Measurements from ENCODE around the gene TMEM51.

The TMEM51 gene

DNA sequence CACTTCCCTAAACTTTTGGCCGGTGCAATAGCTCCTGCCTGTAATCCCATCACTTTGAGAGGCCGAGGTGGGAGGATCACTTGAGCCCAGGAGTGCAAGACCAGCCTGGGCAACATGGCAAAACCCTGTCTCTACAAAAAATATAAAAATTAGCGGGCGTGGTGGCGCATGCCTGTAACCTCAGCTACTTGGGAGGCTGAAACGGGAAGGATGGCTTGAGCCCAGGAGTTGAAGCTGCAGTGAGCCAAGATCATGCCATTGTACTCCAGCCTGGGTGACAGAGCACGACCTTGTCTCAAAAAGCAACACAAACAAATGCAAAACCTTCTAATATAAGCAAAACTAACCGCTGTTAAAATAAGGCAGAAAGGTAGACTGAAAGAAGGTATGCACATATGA lies 25.9 kb downstream of the TMEM51 start:
- FAIRE-seq = no peak

DNA sequence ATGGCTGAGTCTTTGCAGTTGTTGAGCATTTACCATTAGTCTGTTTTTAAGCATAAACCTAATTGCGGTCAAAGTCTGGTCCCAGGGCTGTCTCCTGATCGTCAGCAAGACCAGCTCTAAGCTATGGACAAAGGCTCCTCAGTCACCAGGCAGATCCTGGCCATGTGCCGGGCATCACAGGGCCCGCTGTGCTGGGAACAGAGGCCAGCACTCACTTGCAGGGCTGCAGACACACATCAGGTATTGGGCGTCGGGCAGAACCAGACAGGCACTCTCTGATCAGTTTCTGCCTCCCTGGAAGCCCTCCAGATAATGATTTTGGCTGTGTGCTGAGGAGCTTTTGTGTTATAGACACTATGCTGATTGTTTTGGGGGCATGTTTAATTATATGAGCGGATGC lies 26.6 kb downstream of the TMEM51 start:
- no peak for FAIRE-seq

DNA sequence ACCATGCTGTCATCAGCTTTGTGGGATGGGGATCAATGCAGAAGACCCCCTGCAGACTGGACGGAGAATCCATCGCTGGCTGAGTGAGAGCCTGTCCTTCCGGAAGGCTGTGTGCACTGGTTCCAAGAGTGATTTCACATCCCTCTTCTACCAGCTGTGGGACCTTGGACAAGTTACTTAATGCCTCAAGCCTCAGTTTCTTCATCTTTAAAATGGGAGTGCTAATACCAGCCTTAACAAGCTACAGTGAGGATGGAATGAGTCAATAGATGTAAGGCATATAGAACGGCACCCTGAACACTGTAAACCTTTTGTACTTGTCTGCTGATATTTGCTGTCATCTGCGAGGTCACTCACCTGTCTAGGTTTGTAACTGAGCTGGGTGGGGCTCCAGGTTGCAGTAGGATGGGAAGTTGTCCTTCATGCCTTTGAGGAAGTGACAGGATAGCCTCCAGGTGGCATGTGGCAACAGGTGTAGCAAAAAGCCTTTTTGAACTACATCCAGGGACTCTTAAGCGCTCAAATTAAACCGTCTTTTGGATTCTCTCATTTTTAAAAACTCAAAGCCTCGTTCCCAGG lies 27.5 kb downstream of the TMEM51 start:
- FAIRE-seq = no peak

DNA sequence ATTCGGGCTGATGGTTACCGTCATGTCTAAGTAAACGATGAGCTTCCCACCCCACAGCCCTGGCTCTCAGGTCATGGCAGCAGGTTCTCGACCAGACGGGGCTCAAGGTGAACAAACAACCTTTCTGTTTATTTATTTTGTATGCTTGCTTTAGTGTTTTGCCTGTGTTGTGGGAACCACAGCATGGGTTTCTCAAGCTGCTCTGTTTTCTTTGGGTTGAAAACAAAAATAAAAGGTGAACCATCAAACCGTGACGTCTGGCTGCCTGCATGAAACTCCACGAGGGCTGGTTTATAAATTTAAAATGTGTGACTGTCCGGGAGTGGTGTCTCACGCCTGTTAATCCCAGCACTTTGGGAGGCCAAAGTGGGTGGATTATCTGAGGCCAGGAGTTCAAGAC lies 28.0 kb downstream of the TMEM51 start:
- no peak for FAIRE-seq

DNA sequence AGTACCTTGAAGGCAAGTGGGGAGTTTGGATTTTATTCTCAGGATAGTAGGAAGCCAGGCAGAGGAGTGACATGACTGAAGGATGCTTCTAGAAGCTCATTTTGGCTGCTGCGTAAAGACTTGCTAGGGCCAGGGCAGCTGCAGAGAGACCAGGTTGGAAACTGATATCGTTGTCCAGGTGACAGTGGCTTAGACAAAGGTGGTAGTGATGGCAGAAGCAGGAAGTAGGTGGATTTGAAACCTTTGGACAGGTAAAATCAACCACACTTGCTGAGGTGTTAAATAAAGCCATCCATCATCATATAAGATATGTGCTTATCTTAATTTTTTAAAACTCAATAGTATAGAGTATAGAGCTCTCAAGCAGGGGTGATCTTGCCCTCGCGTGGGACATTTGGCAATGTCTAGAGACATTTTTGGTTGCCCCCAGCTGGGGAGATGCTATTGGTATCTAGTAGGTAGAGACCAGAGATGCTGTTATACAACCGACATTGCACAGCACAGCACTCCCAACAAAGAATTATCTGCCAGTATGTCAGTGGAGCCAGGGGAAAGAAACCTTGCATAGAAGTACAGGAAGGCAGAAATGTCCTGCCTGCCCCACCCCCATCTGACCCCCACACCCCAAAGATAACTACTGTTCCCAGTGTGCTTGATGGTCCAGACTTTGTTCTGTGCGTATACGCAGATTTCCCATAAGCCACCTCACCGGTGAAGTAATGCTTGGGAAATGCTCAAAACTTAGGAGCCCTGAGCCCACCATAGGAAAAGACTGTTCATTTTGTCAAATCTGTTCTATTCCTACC lies 31.1 kb downstream of the TMEM51 start:
- FAIRE-seq = no peak

DNA sequence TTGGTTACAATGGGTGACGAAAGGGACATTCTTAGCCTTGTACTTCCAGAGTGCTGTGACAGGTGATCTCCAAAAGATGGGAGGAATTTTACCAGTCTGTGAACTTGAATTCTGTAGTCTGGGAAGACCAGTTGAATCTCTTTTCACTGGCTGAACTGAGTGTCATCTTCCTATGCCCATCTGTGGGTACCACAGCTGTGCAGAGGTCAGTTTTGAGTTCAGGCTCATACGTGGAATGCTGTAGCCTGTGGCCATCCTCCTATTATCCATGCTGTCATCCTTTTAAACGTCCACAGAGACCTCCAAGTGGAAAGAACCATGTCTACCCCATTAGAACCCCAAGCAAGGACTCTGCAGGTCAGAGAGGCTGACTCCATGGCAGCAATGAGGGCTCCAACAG lies 32.1 kb downstream of the TMEM51 start:
- FAIRE-seq = no peak

DNA sequence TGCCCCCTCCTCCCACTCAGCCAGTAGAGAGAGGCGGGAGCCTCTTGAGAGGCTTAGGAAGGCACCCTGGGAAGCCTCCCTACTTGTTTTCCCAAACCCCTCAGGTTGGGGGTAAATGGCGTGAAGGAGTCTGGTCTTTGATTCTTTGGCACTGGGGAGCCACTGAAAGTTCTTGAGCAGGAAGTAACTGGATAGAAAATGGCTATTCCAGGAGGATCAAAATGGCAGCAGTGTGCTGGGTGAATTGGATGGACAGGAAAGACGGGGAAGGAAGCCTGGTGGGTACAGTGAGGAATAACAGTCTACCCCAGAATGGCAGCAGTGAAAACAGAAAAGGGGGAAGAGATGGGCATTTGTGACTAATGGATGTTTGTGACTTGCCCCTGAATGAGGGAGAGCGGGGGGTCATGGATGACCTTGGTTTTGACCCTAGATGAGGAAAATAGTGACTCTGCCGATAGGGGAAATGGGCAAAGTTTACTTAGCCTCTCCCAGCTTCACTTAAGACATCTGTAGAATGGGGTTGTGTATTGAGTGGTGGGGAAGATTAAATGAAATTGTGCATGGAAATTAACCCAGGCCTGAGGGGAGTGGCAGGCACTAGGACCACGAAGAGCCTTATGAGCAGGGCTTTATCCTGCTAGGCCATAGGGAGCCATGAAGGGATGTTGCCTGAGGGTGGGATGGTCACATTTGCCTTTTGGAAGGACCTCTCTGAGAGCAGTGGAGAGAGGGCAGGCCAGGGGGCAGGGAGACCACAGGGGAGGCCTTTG lies 32.7 kb downstream of the TMEM51 start:
- FAIRE-seq = no peak

DNA sequence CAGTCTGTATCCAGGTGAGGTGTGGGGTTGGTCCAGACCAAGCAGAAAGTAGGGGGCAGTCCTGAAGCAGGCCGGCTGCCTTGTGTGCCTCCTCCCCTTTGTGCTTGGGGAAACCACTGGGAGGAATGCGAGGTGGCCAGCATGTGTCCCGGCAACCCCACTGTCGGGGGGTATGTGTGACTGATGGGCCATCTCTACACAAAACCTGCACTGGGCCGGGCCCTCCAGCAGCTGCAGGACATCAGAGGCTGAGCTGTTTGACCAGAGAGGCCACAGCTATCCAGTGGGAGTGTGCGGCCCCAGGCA lies 33.3 kb downstream of the TMEM51 start:
- no peak for FAIRE-seq

DNA sequence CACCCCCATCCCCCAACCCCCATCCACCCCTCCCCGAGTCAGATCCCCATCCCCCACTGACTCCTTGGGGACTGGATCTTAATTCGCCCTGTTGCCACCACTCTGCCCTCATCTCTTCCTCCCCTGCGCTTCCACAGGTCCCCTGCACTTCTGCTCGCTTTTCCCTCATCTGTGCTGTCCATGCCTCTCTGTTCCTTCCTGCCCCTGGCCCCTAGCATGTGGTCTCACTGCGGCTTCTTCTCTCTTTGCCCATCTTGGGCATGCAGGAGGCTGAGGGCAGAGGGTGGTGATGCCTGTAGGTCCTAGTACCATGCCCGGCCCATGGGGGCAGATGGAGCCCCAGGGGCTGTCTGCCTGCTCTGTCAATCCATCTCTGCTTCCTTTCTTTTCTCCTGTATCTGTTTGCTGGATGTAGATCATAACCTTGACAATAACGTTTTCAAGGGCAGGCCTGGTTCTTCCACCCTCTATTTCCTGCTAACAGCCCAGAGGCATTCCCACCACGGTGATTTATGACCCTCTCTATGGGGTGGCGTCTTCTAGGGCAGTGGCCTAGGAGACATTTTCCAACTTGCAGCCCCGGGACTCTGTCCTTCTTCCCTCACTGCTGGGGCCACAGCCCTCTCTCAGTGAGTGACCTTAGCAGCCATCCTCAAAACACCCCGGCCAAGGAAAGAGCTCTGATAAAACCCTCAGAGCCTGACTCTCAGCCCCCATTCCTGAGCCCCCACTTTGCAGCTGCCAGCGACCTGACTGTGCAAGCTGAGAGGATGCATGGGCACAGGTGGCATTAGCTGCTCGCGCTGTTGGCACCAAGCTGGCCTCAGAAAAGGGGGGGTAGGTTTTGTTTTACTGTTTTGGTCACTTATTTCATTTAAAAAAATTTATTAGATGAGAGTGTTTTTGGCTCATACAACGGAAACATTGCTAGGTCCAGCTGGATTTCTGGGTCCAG lies 33.9 kb downstream of the TMEM51 start:
- FAIRE-seq = no peak

DNA sequence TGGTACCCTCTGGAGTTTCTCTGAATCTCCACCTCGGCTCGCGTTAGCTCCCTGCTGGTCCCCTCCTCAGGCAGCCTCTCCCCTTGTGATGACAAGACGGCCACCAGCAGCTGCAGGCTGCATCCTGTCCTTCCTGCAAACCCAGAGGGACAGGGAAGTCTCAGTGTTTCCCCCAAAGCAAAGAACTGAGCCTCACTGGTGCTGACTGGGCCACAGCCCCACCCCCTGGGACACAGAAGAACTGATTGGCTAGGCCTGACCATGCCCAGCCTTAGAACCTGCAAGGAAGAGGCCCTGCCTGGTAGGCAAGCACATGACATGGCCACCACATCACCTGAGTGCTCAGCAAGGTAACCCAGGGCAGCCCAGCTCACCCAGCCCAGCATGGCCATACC lies 34.6 kb downstream of the TMEM51 start:
- no peak for FAIRE-seq

DNA sequence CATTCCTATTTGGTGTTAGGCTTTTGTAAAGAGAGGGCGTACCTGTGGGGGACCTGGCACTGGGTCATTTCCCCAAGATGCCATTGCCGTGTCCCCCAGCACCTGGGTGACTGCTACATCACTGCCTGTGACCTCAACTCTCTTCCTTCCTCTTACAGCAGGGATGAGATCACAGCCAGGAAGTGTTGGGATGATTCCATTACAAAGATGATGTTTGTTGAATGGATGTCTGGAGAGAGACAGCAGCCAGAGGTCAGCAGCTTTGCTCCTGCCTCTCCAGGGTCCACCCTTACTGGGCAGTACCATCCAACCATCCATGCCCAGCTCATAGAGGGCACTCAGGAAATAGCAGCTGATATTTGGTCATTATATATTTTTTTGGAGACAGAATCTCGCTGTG lies 35.1 kb downstream of the TMEM51 start:
- FAIRE-seq = no peak

DNA sequence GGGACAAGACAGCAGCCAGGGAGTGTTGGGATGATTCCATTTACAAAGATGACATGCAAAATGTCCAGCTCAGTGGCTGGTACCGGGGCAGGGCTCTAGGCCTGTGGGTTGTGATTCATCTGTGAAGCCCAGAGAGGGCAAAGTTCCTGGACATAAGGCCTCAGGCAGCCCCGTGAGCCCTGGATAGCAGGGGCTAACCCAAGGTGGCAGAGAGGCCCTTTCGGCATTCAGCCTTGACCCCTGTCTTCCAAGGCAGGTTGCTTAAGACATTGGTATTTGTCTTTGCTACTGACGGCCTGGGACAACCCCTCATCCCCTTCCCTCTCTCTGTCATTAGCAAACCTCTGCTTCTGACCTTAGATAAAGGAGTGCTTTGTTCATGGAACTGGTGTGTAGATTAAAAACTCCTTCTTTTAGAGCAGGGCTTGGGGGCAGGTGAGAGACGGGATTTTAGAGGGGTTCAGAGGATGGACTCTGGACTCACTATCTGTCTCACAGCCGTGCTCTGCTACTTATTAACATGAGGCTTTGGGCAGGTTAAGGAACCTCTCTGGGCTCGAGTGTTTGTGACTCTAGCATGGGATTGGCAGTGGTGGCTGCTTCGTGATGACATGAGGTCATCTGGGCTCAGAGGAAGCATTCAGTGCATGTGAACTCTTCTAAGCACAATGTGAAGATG lies 36.3 kb downstream of the TMEM51 start:
- FAIRE-seq = no peak

DNA sequence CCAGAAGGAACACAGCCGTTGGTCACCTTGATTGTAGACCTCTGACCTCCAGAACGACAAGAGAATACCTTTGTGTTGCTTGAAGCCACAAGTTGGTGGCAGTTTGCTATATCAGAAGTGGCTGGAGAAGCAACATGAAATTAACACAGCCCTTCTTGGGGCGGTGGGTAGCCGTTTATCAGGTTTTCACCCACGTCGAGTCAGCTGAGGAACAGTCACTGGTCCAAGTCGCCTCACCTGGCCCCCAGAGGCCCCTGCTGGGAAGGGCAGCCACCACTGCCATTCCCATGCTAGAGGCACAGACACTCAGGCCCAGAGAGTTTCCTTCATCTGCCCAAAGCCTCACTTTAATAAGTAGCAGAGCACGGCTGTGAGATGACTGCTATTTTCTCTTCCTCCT lies 37.7 kb downstream of the TMEM51 start:
- FAIRE-seq = no peak

DNA sequence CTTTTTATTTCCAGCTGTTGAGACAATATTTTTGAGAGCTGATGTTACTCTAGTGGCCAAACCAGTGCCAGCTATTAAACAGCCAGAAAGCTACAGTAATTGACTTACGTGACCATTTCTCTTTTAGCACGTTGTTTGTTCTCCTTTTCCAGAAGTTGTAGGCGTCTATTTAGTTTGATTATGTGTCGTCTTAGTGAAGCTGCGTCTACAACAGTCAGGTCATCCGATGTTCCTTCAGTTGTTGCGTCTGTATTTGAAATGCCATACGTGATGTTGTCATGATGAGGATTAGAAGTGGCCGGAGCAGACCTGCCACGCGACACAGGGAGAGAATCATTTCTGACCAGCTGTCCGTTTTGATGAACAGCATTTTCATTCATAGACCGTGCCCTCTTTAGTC lies 38.2 kb downstream of the TMEM51 start:
- no peak for FAIRE-seq

DNA sequence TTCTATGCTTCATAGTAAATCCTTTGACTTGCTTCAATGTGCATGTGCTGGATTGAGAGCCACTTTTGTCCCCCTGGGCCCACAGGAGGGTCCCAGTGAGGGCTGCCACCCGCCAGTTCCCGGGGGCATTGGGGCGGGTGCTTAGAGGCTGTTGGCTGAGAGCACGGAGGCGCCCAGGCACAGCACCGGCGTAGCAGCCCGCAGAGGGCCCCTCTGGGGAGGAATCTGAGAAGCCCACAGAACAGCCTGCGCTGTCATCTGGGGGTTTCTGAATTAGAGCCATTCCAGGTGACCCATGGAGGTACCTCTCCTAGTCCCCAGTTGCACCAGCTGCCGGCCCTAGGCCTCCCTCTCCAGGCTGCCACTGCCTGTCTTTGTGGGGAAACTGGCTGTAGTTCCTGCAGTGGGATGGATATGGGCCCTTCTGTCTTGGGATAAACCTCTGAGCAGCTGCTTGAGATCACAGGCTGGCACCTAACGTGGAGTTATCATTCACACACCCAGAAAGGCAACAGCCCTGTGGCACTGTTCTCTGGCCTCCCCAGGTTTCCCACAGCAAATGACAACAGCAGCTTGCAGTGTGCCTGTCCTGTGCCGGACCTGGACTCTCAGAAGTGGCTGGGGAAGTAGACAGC lies 39.5 kb downstream of the TMEM51 start:
- FAIRE-seq = no peak

DNA sequence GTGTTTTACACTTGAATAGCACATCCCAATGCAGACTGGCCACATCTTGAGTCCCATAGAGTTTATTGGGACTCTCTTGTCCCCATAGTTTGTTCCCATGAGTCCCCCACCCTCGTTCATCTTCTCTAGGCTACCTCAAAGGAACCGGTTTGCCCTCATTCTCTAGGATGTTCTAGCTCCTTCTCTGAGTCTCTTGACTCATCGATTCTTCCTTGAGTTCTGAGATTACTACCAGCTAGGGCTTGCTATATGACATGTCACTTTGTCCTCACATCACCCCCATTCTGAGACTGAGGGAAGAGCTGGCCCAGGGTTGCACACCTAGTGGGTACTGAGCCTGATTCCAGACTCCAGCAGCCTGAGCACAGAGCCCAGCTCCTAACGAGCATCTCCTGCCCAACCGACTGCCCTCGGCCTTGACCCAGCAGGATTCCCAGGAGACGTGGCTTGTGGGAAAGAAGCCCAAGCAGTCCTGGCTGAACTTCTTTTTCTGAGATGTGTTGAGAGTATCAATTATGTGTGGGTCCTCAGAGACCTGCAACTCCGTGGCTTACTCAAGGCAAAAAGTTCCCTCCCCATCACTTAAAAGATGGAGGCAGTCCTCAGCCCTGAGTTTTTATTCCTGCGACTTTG lies 42.0 kb downstream of the TMEM51 start:
- FAIRE-seq = no peak

DNA sequence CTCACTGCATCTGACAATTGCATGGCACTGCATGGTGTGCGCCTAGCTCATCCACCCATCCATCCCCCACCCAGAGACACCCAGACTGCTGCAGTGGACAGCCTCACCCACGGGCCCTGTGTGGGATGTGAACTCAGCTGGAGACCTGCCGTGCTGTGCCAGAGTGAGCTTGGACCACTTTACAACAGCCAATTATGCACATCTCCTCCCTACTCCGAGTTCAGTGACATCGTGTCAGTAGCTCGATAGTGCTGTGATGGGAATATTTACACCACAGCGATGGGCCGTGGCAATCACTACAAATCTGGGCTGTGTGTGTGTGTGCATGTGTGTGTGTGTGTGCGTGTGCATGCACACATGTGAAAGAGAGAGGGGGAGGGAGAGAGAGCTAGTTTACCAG lies 42.5 kb downstream of the TMEM51 start:
- no peak for FAIRE-seq

DNA sequence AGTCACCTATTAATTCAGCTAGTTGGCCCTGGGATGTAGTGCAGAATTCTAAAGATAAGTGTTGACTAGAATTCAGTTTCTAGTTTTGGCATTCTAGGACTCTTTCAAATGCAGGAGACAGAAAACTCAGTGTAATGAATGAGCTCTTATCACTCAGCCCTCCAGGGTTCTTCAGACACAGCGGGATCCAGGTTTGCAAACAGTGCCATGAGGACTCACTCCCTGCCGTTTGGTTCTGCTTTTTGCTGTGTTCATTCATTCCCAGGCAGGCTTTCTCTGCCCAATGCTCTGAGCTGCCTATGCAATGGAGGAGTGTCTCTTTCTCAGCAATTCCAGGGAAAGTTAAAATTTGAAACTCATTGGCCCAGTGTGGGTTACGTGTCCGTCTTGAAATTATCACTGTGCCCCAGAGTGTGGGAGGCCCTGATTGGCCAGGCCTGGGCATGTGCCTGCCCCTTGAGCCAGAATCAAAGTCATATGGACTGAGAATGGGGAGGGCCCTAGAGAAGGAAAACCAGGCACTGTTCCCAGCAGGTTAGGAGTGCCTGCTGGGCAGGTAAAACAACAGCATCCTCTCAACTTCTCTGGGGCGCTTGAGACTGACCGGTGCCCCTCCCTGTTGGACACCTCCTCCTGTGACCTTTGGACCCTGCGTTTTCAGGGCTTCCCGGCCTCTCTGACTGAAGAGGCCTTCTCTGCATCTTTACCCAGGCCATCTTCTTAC lies 43.4 kb downstream of the TMEM51 start:
- no peak for FAIRE-seq

DNA sequence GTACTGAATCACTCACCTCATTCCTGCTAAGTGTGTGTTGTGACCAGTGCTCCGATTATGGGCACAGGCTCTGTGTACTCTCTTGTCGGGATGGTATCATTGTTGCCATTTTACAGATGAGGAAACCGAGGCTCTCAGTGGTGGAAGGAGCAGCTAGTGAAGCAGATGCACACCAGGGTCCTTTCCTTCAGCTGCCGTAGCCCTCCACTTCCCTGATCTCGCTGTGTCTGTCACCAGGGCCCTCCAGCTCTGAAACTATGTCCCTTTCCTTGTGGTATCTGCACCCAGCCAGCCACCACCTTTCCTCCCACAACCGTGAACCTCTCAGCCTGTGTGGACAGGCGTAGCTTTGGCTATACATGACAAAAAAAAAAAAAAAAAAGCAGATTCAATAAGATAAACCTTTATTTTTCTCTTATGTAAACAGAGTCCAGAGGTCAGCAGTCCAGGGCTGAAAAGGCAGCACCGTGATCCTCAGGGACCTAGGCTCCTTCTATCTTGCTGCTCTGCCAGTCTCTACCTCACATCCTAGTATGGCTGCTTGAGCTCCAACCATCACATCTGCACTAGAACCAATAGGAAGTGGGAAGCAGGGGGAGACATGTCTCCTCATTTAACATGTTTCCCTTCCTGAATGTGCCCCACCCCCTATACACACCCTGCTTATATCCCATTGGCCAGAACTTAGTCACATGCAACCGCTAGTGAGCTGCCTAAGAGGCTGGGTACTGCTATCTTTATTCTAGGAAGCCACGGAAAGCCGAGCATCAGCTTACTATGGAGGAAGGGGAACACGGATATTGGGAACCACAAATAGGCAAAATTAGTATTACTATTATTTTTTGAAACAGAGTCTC lies 44.3 kb downstream of the TMEM51 start:
- FAIRE-seq = no peak

DNA sequence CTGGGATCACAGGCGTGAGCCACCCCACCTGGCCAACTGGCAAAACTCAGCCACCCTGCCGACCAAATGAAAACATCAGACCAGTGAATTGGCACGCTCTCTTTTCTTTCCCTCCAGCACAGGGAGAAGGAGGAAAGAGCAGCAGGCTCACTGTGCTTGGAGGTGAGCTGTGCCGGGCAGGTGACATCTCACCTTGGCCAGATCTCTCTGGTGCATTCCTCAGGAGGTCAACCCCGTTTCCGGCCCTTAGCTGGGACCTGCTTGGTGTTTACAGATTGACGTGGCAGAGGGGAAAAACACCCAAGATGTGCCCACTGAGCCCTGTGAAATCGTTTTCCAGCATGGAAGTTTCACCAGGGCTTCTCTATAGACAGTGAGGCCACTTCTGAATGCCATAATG lies 45.1 kb downstream of the TMEM51 start:
- no peak for FAIRE-seq
